Non-pigmented ciliary epithelial cell (primary cell): ENCODE data around the gene HERPUD1.
"Not testable (repeated sequence)": the region's sequence is repeated elsewhere in the genome, so short reads cannot be mapped to it uniquely, and the experiment has no call there.

ENCODE experiments used
- DNase-seq: peaks from one replicate; pipeline ENCODE4 v3.0.0-alpha.2; 2010; ENCODE audit warnings: low read depth

HERPUD1 gene

DNA sequence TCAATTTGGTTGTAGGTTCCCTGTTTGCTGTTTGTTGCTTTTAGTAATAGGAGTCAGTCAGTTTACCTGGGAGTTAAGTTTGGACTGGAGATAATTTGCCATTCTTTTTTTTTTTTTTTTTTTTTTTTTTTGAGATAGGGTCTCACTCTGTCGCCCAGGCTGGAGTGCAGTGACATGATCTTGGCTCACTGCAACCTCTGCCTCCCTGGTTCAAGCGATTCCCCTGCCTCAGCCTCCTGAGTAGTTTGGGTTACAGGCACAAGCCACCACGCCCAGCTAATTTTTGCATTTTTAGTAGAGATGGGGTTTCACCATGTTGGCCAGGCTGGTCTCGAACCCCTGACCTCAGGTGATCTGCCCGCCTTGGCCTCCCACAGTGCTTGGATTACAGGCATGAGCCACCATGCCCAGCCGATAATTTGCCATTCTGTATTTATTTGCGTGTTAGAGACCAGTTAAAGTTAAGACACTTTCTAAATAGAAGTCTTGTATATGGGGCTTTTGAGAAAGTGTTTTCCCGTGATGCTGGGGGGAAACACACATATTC is 2.7 kb downstream of the HERPUD1 start:
- DNase-seq = not testable (repeated sequence)

DNA sequence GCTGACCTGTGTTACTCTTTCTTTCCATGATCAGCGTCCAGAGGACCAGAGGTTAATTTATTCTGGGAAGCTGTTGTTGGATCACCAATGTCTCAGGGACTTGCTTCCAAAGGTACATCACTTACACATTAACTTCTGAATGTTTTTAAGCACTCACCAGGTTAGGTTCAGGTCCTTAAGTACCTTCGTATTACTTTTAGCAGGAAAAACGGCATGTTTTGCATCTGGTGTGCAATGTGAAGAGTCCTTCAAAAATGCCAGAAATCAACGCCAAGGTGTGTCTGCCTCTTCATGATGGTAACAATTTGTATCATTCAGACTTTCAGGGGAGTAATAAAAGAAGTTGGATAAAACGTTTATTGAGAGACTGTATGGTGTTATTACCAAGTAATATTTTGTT is 3.3 kb downstream of the HERPUD1 start:
- no peak for DNase-seq

GRCh38 chr16:56936491-56936890 is 4.5 kb downstream of the HERPUD1 start:
- no peak for DNase-seq

DNA sequence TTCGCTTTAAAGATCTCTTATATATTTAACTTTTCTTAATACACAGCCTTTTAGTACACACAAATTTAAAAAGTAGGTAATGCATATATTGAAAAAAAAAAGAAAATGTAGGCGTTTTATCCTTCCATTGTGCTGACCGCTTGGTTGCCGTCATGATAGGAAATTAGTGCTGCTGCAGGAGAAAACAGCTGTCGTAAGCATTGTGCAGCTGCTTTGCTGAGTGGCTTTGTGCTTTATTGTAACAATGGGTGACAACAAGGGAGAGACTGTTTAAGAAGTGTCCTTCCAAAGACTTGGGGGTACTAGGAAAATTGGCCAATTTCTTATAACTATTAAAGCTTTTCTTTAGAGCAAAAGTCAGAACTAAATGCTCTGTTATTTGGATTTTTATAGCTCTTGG is 5.0 kb downstream of the HERPUD1 start:
- no peak for DNase-seq

GRCh38 chr16:56938664-56939513 is 6.9 kb downstream of the HERPUD1 start:
- DNase-seq = no peak

GRCh38 chr16:56939801-56940200 is 7.9 kb downstream of the HERPUD1 start:
- DNase-seq = no peak

- DNase-seq = no peak
Measured at GRCh38 chr16:56941092-56941491, 9.2 kb downstream of the HERPUD1 start.

- DNase-seq = no peak
Measured at GRCh38 chr16:56941856-56942331, 10.0 kb downstream of the HERPUD1 start.

DNA sequence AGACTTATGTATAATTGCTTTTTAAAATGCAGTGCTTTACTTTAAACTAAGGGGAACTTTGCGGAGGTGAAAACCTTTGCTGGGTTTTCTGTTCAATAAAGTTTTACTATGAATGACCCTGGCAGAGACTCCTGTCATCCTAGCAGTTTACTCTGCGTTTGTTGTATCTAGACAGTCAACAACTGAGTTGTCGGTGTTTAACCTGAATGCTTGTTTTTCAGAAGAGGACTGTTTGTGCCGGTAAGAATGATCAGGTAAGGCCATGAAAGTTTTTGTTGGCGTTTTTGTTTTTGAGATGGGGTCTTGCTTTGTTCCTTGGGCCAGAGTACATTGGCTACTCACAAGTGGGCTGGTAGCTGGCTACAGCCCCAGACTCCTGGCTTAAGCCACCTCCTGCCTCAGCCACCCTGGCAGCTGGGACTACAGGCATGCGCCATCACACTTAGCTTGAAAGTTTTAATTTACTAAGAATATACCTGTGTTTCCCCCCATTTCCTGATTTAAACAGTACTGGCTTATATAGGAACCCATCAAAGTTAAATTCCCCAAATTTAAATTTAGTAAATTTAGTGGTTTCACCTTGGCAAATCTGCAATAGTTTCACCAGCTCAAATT is 11.9 kb downstream of the HERPUD1 start:
- no peak for DNase-seq

DNA sequence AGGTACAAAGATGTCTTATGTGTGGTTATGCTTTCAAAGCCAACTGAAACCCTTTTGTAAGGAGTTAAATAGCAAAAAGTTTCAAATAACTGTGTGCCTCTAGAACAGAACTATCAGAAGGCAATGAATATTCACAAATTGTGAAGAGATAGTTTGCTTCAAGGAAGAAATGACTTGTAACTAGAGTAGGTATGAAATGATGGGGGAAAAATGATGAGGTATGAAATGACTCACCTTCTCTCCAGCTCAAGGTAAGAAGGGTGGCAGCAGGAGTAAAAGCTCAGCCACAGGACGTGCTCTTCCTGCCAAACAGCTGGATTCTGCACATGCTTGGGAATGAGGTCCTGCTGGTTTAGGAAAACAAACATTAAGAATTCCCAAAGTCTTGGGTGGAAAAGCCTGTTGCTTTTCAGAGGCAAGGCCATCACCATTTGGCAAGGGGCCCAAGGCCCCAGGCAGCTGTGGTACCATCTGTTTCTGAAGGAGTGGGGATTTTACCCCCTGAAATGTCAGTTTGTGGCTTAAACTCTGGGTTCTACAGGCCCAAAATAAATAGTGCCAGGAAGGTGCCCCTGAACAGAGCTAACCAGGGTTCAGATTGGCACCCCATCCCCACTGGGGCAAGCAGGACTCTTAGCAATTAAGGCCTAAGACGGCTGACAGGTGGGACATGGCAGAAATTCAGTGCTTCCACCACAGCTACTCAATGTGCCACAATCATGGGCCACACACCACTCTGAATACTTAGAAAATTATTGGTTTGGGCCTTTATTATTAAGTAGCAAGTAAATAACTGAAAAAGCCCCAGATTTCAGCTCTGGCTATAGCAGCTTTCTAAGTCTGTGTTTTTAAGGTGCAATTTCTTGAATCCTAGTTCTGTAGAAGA is 13.3 kb downstream of the HERPUD1 start:
- DNase-seq = no peak

- DNase-seq = no peak
Measured at GRCh38 chr16:56945847-56946527, 14.0 kb downstream of the HERPUD1 start.

DNA sequence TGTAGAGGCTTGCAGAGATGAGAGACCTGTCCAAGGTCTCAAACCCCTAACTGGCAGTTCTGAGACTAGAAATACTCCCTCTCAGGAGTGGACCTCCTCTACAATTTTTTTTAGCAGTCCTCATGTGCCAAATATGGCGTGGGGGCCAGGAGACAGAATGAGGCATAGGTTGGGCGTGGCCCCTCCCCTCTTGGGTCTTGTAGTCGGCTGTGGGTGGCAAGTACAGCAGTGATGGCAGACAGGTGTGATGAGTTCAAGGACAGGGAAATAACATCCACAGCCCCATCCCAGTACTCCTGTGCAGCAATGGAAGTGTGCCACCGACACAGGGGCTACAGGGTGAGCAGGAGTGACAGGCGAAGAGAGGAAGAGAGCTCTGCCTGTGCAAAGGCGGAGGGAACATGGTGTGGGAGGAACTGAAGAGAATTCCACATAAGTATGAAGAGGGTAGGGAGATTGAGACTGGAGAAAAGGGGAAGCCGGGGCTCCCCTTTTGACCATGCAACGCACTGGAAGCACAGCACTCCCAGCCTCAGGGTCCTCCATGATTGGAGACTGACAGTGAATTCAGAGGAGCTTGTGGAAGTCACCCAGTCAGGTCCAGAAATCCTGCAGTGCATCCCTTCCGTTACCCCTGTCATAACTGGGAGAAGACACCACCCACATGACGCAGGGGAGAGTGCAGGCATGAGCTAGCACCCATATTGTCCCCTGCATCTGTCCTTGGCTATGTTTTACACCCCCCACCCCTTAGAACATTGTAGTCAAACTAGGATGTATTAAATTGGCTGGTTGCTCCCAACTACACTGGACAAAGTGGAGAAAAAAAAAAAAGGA is 15.0 kb downstream of the HERPUD1 start:
- DNase-seq = no peak

GRCh38 chr16:56947604-56947995 is 15.7 kb downstream of the HERPUD1 start:
- no peak for DNase-seq

- no peak for DNase-seq
Measured at GRCh38 chr16:56948234-56948633, 16.3 kb downstream of the HERPUD1 start.

DNA sequence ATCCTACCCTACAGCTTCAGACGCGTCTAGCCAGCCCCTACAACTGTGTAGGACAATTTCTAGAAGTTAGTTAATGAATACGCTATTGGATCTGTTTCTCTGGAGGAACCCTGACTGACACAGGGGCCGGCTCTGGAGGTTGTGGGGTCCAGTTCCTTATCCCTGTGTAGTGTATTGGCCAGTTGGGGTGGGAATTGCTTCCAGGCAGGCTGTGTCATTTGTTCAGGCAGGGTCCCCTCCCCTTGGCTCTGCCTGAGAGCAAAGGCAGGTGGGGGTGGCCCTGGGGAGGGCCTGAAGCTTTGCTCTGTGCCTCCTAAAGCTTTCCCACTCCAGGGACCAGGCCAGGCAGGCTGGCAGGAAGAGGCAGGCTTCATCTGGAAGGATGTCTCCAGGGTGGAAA is 18.1 kb downstream of the HERPUD1 start:
- DNase-seq = no peak

DNA sequence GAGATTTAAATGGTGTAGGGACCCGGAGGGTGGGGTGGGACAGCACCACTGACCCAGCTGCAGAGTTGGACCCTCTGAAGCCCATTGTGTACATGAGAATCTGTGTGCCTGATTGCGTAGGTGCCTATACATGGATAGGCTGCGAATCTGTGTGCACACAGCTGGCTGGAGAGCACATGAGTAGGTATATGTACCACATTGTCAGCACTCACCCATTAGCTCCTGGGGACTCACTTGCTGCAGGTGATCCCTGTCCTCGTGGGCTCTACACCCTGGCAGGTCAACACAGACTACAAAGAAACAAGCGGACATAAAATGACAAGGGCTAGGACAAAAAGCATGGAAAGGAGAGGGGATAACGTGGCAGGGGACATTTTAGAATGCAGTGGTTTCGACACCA is 18.5 kb downstream of the HERPUD1 start:
- no peak for DNase-seq

DNA sequence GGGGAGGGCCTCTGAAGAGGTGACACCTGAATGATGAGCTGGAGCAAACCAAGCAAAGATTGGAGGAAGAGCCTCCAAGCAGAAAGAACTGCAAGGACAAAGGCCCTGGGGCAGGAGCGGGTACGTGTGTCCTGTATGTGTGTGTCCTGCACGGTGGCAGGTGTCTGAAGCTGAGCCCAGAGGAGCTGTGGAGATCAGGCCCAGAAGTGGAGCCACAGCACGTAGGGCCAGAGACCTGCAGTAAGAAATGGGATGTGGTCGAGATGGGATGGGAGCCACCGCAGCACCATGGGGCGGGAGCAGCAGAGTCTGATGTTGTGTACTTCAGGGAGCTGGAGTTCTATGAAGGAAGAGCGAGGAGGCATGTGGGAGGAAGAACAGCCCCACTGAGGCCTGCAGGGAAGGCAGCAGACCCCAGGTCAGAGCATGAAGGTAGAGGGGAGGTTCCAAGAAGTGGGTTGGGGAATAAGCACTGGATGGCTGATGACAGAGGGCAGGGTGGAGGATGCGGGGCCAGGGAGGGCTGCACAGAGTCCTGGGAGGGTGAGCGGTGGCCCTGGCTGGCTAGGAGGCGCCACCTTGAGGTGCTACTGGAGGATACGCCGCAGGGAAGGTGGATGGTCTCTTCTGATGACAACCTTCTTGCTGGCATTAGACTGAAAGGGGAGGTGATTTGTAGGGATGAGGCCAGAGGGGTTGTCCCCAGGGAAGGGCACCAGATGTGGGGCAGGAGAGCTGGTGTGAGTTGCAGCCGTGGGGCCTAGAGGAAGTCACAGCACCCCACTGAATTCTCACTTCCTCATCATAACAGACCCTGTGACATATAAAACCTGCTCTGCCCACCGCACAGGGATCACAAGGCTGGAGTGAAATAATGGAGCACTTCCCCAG is 19.2 kb downstream of the HERPUD1 start:
- no peak for DNase-seq

GRCh38 chr16:56953006-56953405 is 21.1 kb downstream of the HERPUD1 start:
- no peak for DNase-seq

- DNase-seq = no peak
Measured at GRCh38 chr16:56956076-56956475, 24.1 kb downstream of the HERPUD1 start.

DNA sequence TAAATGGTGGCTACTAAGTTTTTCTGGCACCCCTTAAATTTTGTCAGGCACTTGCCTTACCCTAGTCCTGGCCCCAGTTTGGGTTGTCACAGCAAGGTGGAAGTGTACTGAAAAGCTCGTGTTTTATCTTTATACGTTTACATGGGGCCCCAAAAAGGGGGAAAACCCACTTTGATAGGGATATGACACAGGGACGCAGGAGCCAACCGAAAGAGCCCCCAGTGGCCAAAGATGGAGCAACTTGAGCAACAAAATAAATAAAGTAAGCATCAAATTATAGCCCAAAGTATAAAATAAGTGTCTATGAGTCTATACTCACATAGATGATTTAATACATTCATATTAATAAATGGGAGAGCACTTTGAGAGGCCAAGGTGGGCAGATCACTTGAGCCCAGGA is 24.8 kb downstream of the HERPUD1 start:
- no peak for DNase-seq
